ENCODE results near the gene PTGIS. TPM values are rescaled to one million over a fixed set of nuclear protein-coding genes. Genes with fewer than 3 reads are reported as not detected.

The PTGIS gene
- total RNA-seq, 1 donor from 2014 or later: 72.1 TPM

DNA sequence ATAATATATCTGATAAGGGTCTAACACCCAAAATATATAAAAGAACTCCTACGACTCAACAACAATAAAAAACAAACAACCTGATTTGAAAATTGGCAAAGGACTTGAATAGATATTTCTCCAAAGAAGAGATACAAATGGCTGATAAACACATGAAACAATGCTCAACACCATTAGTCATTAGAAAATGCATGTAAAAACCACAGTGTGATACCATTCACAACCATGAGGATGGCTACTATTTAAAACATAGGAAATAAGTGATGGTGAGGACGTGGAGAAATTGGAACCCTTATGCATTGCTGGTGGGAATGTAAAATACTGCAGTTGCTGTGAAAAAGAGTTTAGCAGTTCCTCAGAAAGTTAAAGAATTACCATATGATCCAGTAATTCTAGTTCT, 41.4 kb downstream of the PTGIS start:
- Mint-ChIP-seq H3K36me3 (ENCODE audit: unreplicated experiment) (peaks cover 59% of the 10 kb centered on the region), H3K27me3 (ENCODE audit: unreplicated experiment) (peaks cover 9% of the 10 kb centered on the region), H3K27ac (ENCODE audit: unreplicated experiment) (no peak overlapping the region), H3K4me3 (ENCODE audit: unreplicated experiment) (no peak overlapping the region), H3K4me1 (ENCODE audit: unreplicated experiment) (peaks cover 10% of the 10 kb centered on the region), H3K9me3 (ENCODE audit: unreplicated experiment) (no peaks in the 10 kb centered on the region)
- TF ChIP-seq, protein P1, sequence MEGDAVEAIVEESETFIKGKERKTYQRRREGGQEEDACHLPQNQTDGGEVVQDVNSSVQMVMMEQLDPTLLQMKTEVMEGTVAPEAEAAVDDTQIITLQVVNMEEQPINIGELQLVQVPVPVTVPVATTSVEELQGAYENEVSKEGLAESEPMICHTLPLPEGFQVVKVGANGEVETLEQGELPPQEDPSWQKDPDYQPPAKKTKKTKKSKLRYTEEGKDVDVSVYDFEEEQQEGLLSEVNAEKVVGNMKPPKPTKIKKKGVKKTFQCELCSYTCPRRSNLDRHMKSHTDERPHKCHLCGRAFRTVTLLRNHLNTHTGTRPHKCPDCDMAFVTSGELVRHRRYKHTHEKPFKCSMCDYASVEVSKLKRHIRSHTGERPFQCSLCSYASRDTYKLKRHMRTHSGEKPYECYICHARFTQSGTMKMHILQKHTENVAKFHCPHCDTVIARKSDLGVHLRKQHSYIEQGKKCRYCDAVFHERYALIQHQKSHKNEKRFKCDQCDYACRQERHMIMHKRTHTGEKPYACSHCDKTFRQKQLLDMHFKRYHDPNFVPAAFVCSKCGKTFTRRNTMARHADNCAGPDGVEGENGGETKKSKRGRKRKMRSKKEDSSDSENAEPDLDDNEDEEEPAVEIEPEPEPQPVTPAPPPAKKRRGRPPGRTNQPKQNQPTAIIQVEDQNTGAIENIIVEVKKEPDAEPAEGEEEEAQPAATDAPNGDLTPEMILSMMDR (IDR thresholded peaks at IDR 0.05): no peak
- no peak for DNase-seq (ENCODE audit: extremely low spot score, unreplicated experiment)

DNA sequence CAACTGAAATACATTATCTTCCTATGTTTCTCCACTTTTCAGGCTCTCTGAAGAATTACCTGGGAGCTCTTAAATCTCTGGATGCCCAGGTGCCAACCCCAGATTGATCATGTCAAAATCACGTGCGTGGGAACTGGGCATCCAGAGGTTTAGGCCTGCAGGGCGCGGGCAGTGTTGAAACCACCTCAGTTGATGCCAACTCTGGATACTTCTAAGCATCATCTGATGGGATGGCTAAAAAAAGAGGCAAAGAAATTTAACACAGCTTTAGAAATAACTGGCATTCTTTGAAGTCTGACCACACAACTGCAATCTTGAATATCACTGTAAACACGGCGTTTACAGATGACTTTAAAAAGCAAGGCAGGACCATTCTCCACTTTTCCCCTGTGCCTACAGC, 41.9 kb downstream of the PTGIS start:
- peaks cover 10% of the 10 kb centered on the region for H3K4me1 Mint-ChIP-seq (ENCODE audit: unreplicated experiment)
- no peak for DNase-seq (ENCODE audit: extremely low spot score, unreplicated experiment)
- no peaks in the 10 kb centered on the region for H3K9me3 Mint-ChIP-seq (ENCODE audit: unreplicated experiment)
- peaks cover 57% of the 10 kb centered on the region for H3K36me3 Mint-ChIP-seq (ENCODE audit: unreplicated experiment)
- TF ChIP-seq, protein P1 (IDR thresholded peaks at IDR 0.05): no peak
- no peak overlapping the region for H3K4me3 Mint-ChIP-seq (ENCODE audit: unreplicated experiment)
- H3K27me3 Mint-ChIP-seq (ENCODE audit: unreplicated experiment): peaks cover 7% of the 10 kb centered on the region
- no peak overlapping the region for H3K27ac Mint-ChIP-seq (ENCODE audit: unreplicated experiment)

DNA sequence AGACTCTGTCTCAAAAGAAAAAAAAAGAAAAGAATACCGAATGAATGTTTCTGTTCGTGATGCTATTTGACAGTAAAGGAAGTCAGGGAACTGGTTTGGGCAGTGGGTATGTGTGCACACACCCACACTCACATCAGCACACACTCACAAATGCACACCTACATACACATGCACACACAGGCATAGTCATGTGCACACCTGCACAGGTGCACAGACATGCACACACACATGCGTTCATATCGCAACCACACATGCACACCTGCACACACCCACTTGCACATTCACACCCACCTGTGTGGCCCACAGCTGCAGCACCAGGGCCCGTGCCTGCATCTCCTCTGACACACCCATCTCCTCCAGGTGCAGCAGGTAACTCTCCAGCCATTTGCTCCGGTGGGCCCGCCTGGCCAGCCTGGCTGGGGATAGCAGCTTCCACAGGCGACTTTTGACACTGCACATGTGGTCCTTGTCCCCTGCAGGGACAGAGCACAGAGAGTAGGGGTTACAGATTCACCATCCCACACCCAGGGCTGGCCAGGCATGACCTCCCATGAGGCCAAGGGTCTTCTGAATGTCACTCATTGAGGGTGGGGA, 44.1 kb downstream of the PTGIS start:
- Mint-ChIP-seq H3K4me3 (ENCODE audit: unreplicated experiment) (no peak overlapping the region), H3K4me1 (ENCODE audit: unreplicated experiment) (peaks cover 7% of the 10 kb centered on the region), H3K27me3 (ENCODE audit: unreplicated experiment) (peaks cover 7% of the 10 kb centered on the region), H3K36me3 (ENCODE audit: unreplicated experiment) (peaks cover 53% of the 10 kb centered on the region), H3K27ac (ENCODE audit: unreplicated experiment) (no peak overlapping the region), H3K9me3 (ENCODE audit: unreplicated experiment) (no peaks in the 10 kb centered on the region)
- TF ChIP-seq, protein P1 (IDR thresholded peaks at IDR 0.05): no peak
- no peak for DNase-seq (ENCODE audit: extremely low spot score, unreplicated experiment)

DNA sequence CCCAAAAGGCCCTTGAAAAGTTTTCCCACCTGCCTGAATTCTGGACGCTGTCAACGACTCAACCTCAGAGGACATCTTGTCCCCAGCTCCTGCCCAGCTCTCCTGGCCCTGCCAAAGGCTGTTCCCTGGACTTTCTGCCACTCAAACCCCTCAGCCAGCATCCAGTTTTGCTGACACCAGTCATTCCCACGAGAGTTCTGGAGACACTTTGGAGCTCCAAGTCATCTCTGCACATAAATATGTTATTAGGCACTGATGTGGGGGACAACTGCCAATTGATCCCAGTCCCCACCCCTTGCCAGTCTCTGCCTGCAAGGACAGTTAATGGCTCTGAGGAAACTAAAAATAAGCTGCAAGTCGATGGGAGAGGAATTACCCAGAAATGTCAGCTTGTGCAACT, 46.6 kb downstream of the PTGIS start:
- no peaks in the 10 kb centered on the region for H3K9me3 Mint-ChIP-seq (ENCODE audit: unreplicated experiment)
- TF ChIP-seq, protein P1 (IDR thresholded peaks at IDR 0.05): no peak
- no peak for DNase-seq (ENCODE audit: extremely low spot score, unreplicated experiment)
- peaks cover 5% of the 10 kb centered on the region for H3K27me3 Mint-ChIP-seq (ENCODE audit: unreplicated experiment)
- H3K4me3 Mint-ChIP-seq (ENCODE audit: unreplicated experiment): no peak overlapping the region
- no peak overlapping the region for H3K27ac Mint-ChIP-seq (ENCODE audit: unreplicated experiment)
- peaks cover 57% of the 10 kb centered on the region for H3K36me3 Mint-ChIP-seq (ENCODE audit: unreplicated experiment)
- H3K4me1 Mint-ChIP-seq (ENCODE audit: unreplicated experiment): peaks cover 5% of the 10 kb centered on the region

DNA sequence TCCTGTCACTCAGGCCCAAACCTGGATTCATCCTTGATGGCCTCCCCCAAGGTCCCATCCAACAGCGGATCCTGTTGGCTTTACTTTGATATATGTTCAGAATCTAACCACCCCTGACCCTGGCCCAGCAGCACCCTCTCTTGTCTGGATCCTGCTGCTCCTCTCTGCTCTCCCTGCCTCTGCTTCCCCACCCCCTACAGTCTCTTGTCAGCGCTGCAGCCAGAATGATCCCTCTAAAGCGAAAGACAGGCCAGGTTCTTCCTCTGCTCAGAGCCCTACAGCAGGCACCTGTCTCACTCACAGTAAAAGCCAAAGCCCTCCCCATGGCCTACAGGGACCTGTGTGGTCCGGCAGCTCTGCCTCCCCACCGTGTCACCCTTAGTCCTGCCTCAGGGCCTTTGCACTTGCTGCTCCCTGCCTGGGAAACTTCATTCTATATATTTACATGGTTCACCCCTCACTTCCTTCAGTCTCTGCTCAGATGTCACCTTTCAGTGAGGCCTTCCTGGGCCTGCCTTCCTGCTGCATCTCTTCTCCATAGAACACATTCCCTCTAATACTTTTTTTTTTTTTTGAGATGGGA, 48.1 kb downstream of the PTGIS start:
- Mint-ChIP-seq H3K4me3 (ENCODE audit: unreplicated experiment) (no peak overlapping the region), H3K9me3 (ENCODE audit: unreplicated experiment) (no peaks in the 10 kb centered on the region), H3K4me1 (ENCODE audit: unreplicated experiment) (peaks cover 5% of the 10 kb centered on the region), H3K27ac (ENCODE audit: unreplicated experiment) (no peak overlapping the region), H3K36me3 (ENCODE audit: unreplicated experiment) (peaks cover 47% of the 10 kb centered on the region), H3K27me3 (ENCODE audit: unreplicated experiment) (no peaks in the 10 kb centered on the region)
- TF ChIP-seq, protein P1 (IDR thresholded peaks at IDR 0.05): no peak
- no peak for DNase-seq (ENCODE audit: extremely low spot score, unreplicated experiment)

All from osteocyte (in vitro differentiated cells).